D341Med (cell line): Measurements from ENCODE around the gene SLC35D3.
"Not testable (repeated sequence)": the region's sequence is repeated elsewhere in the genome, so short reads cannot be mapped to it uniquely, and the experiment has no call there.

Source experiments
- DNase-seq: peaks from one replicate; pipeline ENCODE4 v3.0.0; 2012; ENCODE audit warnings: low spot score

The SLC35D3 gene

DNA sequence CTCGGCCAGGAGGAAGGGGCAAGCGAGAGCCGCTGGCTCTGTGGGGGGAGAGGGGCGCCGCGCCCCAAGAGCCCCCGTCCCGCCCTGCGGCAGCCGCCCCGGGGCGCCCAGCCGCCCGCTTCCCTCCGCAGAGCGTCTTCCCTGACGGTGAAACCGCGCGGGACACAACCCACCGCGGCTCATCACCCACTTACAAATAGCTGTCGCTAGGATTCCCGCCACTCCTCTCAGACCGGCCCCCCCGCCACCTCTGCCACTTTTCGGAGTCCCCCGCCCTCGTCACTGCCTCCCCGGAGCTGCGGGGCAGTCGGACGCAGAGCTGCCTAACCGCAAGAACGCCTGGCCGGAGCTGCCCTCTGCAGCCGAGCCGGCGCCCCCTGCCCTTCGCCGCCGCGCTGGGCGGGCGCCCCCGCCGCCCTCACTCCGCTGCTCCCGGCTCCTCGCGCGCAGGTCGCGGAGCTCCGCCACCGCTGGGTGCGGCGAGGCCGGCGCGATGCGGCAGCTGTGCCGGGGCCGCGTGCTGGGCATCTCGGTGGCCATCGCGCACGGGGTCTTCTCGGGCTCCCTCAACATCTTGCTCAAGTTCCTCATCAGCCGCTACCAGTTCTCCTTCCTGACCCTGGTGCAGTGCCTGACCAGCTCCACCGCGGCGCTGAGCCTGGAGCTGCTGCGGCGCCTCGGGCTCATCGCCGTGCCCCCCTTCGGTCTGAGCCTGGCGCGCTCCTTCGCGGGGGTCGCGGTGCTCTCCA, at the start of gene SLC35D3:
Gene SLC35D3, plus strand, starts transcription at position 366 of the 749 bp plus-strand sequence. Its CDS starts 128 bp downstream, at position 494.
- DNase-seq, result peak; percentile 79

DNA sequence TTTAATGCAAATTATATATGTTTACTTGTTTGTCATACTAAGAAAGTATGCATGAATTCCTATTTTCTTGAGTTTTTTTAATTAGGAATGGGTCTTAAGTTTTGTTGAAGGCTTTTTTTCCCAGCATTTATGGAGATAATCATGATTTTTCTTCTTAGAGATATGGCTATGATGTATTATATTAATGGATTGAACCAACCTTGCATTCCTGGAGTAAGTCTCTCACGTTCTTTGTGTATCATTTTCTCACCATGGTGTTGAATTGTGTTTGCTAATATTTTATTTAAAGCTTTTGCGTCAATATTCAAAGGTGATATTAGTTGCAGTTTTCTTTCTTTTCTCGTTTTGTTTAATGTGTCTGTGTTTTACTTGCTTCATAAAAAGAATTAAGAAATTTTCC, 48.4 kb upstream of the SLC35D3 start:
- no peak for DNase-seq

DNA sequence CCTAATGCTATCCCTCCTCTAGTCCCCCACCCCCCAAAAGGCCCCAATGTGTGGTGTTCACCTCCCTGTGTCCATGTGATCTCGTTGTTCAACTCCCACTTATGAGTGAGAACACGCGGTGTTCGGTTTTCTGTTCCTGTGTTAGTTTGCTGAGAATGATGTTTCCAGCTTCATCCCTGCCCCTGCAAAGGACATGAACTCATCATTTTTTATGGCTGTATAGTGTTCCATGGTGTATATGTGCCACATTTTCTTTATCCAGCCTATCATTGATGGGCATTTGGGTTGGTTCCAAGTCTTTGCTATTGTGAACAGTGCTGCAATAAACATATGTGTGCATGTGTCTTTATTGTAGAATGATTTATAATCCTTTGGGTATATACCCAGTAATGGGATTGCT, 45.6 kb upstream of the SLC35D3 start:
- DNase-seq, result not testable (repeated sequence)

DNA sequence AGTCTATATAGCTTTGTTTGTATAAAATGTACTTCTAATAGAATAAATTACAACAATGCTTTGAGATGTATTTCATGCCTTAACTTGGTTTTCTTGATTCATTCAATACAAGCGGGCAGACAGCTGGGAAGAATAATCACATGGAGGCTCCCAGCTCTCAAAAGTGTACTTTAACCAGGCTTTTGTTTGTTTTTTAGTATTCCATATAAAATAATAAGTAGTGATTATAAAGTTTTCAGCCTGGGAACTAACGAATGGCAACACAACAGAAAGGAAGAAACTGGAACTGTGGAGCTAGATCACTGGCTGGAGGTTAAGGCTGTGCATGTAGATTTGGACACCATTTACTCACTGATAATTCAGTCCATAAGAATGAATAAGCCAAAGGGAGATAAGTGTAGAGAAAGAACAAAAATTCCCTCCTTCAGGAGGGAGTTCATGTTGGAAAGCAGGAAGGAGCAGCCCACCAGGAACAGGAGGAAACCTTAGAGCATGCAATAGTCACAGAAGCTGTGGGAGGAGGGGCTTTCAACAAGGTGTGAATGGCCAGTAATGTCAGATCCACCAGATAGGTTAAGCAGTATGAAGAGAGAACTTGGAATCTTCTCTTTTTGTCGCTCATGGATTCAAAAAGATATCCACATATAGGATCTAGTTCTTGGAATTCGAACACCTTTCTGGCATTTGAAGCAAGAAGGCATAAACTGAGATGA, 41.2 kb upstream of the SLC35D3 start:
- DNase-seq, result no peak

GRCh38 chr6:136886091-136886490, 36.0 kb upstream of the SLC35D3 start:
- DNase-seq, result no peak

DNA sequence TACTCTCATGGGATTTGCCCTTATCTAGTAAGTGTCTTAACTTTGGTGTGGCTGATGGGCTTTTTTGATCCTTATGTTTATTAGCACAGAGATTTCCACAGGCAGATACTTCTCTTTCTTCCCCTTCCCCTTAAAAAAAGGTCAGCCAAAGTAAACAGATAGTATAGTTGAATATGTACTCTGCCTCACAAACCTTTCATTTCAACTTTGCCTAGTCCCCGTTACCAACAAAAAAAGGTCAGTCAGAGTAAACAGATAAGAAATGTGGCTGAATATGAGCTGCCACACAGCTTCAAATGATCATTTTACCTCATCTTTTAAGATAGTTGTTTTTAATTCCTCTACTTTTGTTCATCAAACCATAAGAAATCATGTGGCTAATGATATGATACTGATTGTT, 34.1 kb upstream of the SLC35D3 start:
- no peak for DNase-seq

GRCh38 chr6:136889271-136890193, 32.6 kb upstream of the SLC35D3 start:
- no peak for DNase-seq

DNA sequence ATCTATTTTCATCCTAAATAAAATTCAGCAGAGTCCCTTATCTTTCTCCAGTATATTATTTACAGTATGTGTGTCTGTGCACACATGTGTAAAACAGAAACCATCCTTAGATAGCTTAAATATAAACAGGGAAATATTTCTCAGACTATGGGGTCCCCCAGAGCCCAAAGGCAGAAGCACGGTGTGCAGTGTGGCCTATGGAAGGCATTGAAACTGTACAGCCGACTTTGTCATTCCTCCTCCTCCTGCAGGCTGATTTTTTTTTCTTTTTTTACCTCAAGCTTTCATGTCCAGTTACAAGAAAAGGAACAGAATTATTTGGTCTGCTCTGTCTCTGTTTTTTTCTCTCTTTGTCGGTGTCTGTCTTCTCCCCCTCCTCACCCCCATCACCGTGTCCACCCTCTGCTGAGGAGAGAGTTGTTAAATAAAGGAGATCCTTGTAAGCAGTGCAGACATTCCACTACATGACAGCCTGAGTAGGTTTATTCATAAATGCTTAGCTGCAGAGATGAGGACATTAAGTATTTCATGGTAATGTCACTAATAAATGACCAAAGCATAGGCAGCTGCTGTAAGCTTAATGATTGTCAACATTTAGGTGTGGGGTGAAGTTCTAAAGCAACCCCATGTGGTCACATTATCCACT, 31.8 kb upstream of the SLC35D3 start:
- DNase-seq, result no peak

DNA sequence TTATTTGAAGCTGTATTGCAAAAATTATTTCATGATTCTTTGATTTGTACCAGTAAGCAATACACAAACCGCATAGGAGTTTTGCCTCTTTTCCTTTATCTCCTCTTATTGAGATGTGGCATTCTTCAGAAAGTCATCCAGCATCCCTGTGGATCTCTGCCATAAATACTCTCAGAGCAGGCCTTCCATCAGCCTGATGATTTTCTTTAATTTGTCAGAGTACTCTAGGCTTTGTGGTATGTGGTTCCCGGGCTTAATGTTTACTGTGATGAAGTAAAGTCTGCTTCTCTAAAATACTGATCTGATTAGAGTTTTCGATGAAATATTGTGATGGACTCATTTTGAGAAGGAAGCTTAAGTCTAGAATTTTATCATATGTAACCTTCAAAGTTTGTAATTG, 31.1 kb upstream of the SLC35D3 start:
- no peak for DNase-seq

DNA sequence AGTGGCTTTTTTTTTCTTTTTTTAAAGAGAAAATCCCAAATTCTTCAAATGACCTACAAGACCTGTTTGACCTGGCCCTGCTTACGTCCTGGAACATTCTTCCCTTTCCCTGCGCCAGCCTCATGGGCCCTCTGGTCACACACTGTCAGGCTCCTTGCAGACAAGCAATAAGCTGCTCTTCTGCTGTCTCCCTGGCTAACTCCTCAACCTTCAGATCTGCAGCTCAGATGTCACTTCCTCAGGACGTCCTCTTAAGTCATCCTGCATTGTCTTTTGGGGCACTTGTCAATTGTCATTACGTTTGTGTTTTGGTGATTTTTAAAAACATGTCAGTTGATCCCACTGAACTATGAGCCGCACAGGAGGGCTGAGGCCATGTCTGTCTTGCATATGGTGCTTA, 28.9 kb upstream of the SLC35D3 start:
- DNase-seq, result no peak

GRCh38 chr6:136895901-136896300, 26.2 kb upstream of the SLC35D3 start:
- no peak for DNase-seq

GRCh38 chr6:136897071-136897470, 25.0 kb upstream of the SLC35D3 start:
- no peak for DNase-seq

GRCh38 chr6:136901212-136901784, 20.8 kb upstream of the SLC35D3 start:
- DNase-seq, result no peak

DNA sequence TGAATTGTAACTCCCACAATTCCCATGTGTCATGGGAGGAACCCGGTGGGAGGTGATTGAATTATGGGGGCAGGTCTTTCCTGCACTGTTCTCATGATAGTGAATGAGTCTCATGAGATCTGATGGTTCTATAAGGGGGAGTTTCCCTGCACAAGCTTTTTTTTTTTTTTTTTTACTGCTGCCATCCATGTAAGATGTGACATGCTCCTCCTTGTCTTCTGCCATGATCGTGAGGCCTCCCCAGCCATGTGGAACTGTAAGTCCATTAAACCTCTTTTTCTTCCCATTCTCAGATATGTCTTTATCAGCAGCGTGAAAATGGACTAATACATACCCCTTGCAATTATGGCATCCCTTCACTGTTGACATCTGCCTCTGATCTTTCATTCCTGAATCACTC, 17.6 kb upstream of the SLC35D3 start:
- not testable (repeated sequence) for DNase-seq

DNA sequence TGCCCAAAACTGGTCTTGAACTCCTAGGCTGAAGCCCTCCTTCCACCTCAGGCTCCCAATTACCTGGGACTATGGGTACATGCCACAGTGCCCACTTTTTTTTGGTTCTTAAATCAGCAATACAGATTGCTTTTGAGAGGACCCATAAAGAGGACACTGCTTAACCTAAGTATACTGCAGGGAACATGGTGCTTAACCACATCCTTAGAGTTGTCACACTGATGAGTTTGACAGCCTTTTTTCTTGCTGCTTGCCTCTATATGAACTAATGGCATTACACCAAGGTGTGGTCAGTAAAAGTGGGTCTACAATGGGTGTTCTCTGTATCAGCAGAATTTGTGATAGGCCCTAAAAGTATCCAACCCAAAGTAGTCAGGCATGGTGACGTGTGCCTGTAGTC, 7.2 kb upstream of the SLC35D3 start:
- no peak for DNase-seq

- no peak for DNase-seq
Measured at GRCh38 chr6:136918706-136919105, 3.4 kb upstream of the SLC35D3 start.

GRCh38 chr6:136920216-136920615, 1.9 kb upstream of the SLC35D3 start:
- DNase-seq, result no peak

- peak; percentile 24 for DNase-seq
Measured at GRCh38 chr6:136920671-136921380, 1.3 kb upstream of the SLC35D3 start.

DNA sequence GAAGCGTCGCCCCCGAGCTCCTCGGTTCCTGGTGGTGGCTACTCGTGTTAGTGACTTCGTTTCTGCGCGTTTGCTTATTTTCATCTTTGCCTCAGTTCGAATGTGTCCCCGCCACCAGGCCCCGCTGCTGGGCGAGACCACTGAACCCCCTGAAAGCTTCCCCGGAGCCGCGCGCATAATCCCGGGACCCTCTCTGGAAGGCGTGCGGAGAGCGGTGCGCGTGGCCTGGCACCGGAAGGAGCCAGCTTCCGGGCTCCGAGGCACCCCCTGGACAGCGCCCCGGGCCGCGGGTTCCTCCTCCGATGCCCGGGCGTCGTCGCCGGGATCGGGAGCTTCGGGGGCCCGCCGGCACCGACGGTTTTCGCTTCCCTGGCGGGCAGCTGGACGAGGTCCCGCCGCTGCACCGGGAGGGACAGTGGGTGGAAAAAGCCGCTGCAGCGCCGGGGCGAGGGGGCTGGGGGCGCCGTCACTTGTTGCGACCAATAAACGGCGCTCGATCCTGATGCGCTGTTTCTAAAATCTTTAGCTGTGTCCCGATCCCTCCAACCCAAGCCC, 643 bp upstream of the SLC35D3 start:
- DNase-seq, result peak; percentile 68

GRCh38 chr6:136922685-136923006, 545 bp downstream of the SLC35D3 start:
- DNase-seq, result no peak
